UCSD-AML1 (cell line): Measurements from ENCODE around the gene ICE1.
"Not testable (repeated sequence)": the region's sequence is repeated elsewhere in the genome, so short reads cannot be mapped to it uniquely, and the experiment has no call there.

Source experiments
- DNase-seq: peaks from one replicate; lab custom pipeline; 2025; ENCODE audit not compliant: unreplicated experiment; lab: John Stamatoyannopoulos, UW

Gene ICE1

GRCh38 chr5:5403741-5404140 lies 18.7 kb upstream of the ICE1 start:
- no peak for DNase-seq

- DNase-seq: no peak
These were observed 18.1 kb upstream of the ICE1 start for GRCh38 chr5:5404381-5404780.

GRCh38 chr5:5405441-5405840 lies 17.0 kb upstream of the ICE1 start:
- DNase-seq: no peak

- no peak for DNase-seq
These were observed 14.6 kb upstream of the ICE1 start for GRCh38 chr5:5407924-5408323.

- DNase-seq: no peak
These were observed 13.2 kb upstream of the ICE1 start for GRCh38 chr5:5409151-5409810.

GRCh38 chr5:5413856-5414255 lies 8.6 kb upstream of the ICE1 start:
- not testable (repeated sequence) for DNase-seq

GRCh38 chr5:5414999-5415398 lies 7.5 kb upstream of the ICE1 start:
- no peak for DNase-seq

- no peak for DNase-seq
These were observed 5.7 kb upstream of the ICE1 start for GRCh38 chr5:5416733-5417132.

GRCh38 chr5:5418006-5418405 lies 4.5 kb upstream of the ICE1 start:
- DNase-seq: no peak

GRCh38 chr5:5418764-5419163 lies 3.7 kb upstream of the ICE1 start:
- no peak for DNase-seq

- DNase-seq: peak; percentile 13
These were observed 2.9 kb upstream of the ICE1 start for GRCh38 chr5:5419291-5420210.

- no peak for DNase-seq
These were observed 2.2 kb upstream of the ICE1 start for GRCh38 chr5:5420251-5420650.

GRCh38 chr5:5421149-5421960 lies 1.1 kb upstream of the ICE1 start:
- no peak for DNase-seq

- no peak for DNase-seq
These were observed 490 bp downstream of the ICE1 start for GRCh38 chr5:5422819-5423515.

GRCh38 chr5:5423586-5423985 lies 1.1 kb downstream of the ICE1 start:
- DNase-seq: no peak

GRCh38 chr5:5424736-5425135 lies 2.3 kb downstream of the ICE1 start:
- no peak for DNase-seq

GRCh38 chr5:5430136-5430535 lies 7.7 kb downstream of the ICE1 start:
- no peak for DNase-seq

- DNase-seq: no peak
These were observed 9.7 kb downstream of the ICE1 start for GRCh38 chr5:5432020-5432707.

- no peak for DNase-seq
These were observed 13.8 kb downstream of the ICE1 start for GRCh38 chr5:5436203-5436760.
